ENCODE results near the gene RSPO4. TPM values are rescaled to one million over a fixed set of nuclear protein-coding genes. Genes with fewer than 3 reads are reported as not detected.
"Not testable (repeated sequence)": the region's sequence is repeated elsewhere in the genome, so short reads cannot be mapped to it uniquely, and the experiment has no call there.

Gene RSPO4
- total RNA-seq, 1 donor from 2014 or later: not detected

GRCh38 chr20:987677-988076 is 14.4 kb downstream of the RSPO4 start:
- H3K4me1 Mint-ChIP-seq: no peaks in the 10 kb centered on the region
- H3K36me3 Mint-ChIP-seq (ENCODE audit: low read depth): no peaks in the 10 kb centered on the region
- no peaks in the 10 kb centered on the region for H3K9me3 Mint-ChIP-seq
- H3K27me3 Mint-ChIP-seq (ENCODE audit: low read depth): peaks cover 34% of the 10 kb centered on the region
- no peak for TF ChIP-seq CTCF (conservative IDR thresholded peaks at IDR 0.05)
- no peak overlapping the region for H3K4me3 Mint-ChIP-seq
- no peak for DNase-seq (ENCODE audit: low read depth, low spot score)
- H3K27ac Mint-ChIP-seq (ENCODE audit: unreplicated experiment): no peak overlapping the region

- no peaks in the 10 kb centered on the region for H3K9me3 Mint-ChIP-seq
- no peak for DNase-seq (ENCODE audit: low read depth, low spot score)
- H3K4me1 Mint-ChIP-seq: no peaks in the 10 kb centered on the region
- H3K27me3 Mint-ChIP-seq (ENCODE audit: low read depth): peaks cover 34% of the 10 kb centered on the region
- no peaks in the 10 kb centered on the region for H3K36me3 Mint-ChIP-seq (ENCODE audit: low read depth)
- no peak overlapping the region for H3K27ac Mint-ChIP-seq (ENCODE audit: unreplicated experiment)
- no peak for TF ChIP-seq CTCF (conservative IDR thresholded peaks at IDR 0.05)
- no peak overlapping the region for H3K4me3 Mint-ChIP-seq
Observed at GRCh38 chr20:986733-987355, 15.3 kb downstream of the RSPO4 start.

- H3K27ac Mint-ChIP-seq (ENCODE audit: unreplicated experiment); H3K4me3 Mint-ChIP-seq; H3K9me3 Mint-ChIP-seq; H3K36me3 Mint-ChIP-seq (ENCODE audit: low read depth); DNase-seq (ENCODE audit: low read depth, low spot score); H3K4me1 Mint-ChIP-seq: not testable (repeated sequence)
- H3K27me3 Mint-ChIP-seq (ENCODE audit: low read depth): peaks cover 31% of the 10 kb centered on the region
Observed at GRCh38 chr20:984994-985393, 17.1 kb downstream of the RSPO4 start.

- Mint-ChIP-seq H3K4me3 (no peak overlapping the region), H3K36me3 (ENCODE audit: low read depth) (no peaks in the 10 kb centered on the region), H3K4me1 (no peaks in the 10 kb centered on the region), H3K27me3 (ENCODE audit: low read depth) (peaks cover 36% of the 10 kb centered on the region), H3K27ac (ENCODE audit: unreplicated experiment) (no peak overlapping the region), H3K9me3 (no peaks in the 10 kb centered on the region)
- no peak for DNase-seq (ENCODE audit: low read depth, low spot score)
- no peak for TF ChIP-seq CTCF (conservative IDR thresholded peaks at IDR 0.05)
Observed at GRCh38 chr20:982754-983153, 19.4 kb downstream of the RSPO4 start.

- Mint-ChIP-seq H3K27ac (ENCODE audit: unreplicated experiment) (no peak overlapping the region), H3K9me3 (no peaks in the 10 kb centered on the region), H3K4me1 (no peaks in the 10 kb centered on the region), H3K4me3 (no peak overlapping the region), H3K27me3 (ENCODE audit: low read depth) (peaks cover 20% of the 10 kb centered on the region), H3K36me3 (ENCODE audit: low read depth) (no peaks in the 10 kb centered on the region)
- no peak for DNase-seq (ENCODE audit: low read depth, low spot score)
- no peak for TF ChIP-seq CTCF (conservative IDR thresholded peaks at IDR 0.05)
Observed at GRCh38 chr20:977021-977420, 25.1 kb downstream of the RSPO4 start.

GRCh38 chr20:976033-976432 is 26.1 kb downstream of the RSPO4 start:
- no peak overlapping the region for H3K4me3 Mint-ChIP-seq
- H3K4me1 Mint-ChIP-seq: no peaks in the 10 kb centered on the region
- no peaks in the 10 kb centered on the region for H3K36me3 Mint-ChIP-seq (ENCODE audit: low read depth)
- DNase-seq (ENCODE audit: low read depth, low spot score): no peak
- peaks cover 24% of the 10 kb centered on the region for H3K27me3 Mint-ChIP-seq (ENCODE audit: low read depth)
- no peak overlapping the region for H3K27ac Mint-ChIP-seq (ENCODE audit: unreplicated experiment)
- no peak for TF ChIP-seq CTCF (conservative IDR thresholded peaks at IDR 0.05)
- no peaks in the 10 kb centered on the region for H3K9me3 Mint-ChIP-seq
